Measurements from ENCODE around the gene JAK3.

Gene JAK3

DNA sequence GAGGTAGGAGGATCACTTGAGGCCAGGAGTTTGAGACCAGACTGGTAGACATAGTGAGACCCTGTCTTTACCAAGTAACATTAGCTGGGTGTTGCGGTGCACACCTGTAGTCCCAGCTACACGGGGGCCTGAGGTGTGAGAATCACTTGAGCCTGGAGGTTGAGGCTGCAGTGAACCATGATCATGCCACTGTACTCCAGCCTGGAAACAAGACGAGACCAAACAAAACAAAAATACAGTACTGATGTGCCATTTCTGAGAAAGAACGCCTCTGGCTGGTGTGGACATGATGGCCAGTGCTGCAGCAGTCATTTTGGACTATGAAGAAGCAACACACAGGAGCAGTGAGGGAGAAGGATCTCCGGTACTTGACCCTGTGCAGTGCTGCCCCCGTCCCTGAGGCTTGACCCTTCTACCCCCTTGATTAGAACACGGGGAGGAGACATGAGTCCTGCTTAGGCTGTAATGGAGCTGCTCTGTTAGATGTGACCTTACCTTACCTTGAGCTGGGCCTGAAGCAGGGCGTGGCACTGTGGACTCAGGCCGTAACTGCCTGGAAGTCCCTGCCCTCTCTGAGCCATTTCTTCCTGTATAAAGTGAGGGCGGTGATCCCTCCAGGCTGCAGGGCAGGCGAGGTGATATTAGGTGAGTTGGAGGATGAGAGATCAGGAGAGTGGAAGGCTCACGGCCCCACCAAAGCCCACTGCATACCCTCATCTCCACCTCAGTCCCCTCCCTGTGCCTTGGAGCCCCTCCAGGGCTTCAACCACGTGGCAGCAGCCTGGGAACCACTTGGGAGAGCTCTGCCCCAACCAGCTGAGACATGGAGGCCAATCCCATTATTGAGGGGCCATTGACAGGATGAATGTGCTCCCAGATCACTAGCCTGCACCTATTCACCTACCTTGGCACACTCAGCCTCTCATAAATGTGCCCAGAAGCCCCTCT is 17.9 kb upstream of the JAK3 start:
- no peak for DNase-seq

DNA sequence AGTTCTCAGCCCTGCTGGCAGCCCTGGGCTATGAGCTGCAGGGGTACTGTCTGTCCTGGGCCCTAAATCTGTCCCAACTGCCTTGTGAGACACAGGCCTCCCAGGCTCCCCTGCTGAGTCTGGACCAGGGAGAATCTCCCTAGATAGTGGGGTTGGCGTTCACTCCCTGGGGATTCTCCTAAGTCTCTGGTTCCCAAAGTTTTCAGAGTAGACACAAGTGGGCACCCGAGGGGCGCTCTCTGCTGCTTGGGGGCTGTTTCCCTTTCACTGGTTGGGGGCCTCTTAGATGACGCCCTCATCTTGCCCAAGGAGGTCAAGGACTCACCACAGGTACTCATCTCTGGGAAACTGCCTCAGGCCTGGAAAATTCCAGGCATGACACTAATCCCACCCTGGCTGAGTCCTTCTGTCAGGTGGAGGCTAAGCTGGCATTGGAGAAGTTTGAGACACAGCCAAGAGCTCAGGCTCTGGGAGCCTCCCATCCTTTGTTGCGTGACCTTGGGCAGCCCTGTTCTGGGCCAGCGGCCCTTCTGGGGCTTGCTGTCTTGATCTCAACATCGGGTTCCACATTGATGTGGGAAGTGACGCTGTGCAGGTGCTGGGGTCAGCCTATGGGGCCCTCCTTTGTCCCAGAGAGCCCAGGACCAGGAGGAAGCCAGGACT is 15.9 kb upstream of the JAK3 start:
- no peak for DNase-seq

DNA sequence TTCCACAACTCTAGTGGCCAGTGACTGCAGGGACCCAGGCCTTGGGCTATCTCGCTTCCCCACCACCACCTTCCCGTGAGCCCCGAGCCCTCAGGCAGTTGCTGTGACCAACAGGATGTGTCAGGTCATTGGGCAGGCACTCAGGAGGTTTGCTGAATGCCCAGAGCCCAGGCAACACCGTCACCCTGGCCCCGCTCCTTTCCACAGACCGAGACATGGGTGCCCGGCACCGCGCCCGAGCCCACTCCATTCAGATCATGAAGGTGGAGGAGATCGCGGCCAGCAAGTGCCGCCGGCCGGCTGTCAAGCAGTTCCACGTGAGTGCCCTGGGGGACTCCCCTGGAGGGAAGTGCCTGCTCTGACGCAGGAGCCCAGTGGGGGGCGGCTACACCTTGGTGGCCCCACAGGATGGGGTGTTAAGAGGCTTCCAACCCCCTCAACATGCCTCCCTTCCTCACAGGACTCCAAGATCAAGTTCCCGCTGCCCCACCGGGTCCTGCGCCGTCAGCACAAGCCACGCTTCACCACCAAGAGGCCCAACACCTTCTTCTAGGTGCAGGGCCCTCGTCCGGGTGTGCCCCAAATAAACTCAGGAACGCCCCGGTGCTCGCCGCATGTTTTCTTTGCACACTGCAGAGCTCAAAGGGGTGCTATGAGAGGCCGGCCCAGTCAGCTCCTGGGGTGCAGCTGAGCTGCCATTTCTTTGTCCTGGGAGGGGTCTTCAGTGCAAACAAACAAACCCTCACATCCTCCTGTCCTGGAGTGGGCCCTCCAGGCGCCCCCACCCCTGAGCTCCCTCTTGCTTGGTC is 15.1 kb upstream of the JAK3 start:
- no peak for DNase-seq

DNA sequence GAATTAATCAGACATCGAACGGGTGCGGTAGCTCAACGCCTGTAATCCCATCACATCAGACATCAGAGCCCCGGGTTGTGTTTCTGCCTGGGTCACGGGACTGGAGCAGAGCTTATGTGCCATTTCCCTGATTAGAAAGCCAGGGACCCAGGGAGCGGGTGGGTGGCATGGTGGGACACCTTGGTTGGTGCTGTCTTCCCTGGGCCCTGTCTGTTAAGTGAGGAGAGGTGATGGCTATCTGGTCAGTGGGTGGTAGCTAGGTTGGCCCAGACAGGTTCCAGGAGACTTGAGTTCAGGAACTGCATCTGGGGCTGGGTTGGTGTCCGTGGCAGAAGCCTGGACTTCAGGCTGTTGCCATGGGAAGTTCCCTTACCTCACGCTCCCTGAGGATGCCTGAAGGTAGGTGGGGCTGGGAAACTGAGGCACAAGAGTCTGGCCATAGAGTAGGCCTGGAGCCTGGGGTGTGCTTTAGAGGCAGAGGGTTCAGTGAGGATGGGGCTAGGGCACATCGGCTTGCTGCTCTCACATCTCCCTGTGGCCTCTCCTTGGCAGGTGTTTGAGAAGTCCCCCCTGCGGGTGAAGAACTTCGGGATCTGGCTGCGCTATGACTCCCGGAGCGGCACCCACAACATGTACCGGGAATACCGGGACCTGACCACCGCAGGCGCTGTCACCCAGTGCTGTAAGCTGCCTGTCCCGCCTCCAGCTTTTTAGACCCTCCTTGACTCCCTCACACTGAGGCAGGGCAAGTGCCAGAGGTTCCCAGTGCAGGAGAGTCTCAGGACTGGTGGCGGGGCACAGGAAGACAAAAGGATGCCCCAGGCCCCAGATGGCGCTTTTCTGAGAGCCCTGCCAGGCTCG is 14.0 kb upstream of the JAK3 start:
- DNase-seq, result no peak

DNA sequence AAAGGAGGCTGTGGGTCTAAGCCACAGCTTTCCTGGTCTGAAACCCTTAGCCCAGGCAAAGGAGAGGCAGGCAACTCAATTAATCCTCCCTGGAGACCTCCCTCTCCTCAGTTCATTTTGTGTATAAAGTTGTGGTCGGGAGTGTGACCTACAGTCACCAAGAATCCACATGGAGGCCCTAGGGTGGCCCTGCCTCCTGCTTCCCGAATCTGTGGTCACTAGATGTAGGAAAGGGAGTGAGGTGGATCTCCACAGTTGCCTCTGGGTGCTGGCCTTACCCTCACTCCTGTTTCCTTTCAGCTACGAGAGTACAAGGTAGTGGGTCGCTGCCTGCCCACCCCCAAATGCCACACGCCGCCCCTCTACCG is 13.2 kb upstream of the JAK3 start:
- no peak for DNase-seq

DNA sequence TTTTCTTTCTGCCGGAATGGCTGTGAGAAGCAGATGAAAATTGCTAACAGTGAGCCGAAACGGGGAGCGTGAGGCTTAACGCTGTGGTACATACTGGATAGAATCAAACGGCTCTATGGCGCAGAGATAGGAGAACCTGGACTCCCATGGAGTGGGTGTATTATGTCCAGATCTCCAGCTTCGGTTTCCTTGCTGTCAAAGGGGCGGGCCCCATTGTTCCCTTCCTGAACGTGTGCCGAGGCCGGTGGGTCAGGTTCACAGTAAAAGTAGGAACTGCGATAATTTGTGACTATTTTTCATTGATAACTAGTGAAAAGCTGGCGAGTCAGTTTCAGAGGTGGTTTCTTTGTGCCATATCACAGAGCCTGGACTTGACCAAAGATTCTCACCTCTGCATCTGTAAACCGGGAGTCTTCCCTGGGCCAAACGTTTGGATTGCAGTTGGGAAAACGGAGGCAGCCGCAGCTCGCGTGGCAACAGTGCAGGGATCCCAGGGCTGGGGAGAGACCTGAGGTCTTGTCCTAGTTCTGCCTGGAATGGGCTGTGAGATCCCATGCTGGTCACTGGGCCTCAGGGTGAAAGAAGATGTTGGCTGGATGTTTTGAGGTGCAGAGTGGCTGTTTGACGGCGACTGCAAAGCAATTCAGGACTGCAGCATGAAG is 12.7 kb upstream of the JAK3 start:
- DNase-seq, result no peak

DNA sequence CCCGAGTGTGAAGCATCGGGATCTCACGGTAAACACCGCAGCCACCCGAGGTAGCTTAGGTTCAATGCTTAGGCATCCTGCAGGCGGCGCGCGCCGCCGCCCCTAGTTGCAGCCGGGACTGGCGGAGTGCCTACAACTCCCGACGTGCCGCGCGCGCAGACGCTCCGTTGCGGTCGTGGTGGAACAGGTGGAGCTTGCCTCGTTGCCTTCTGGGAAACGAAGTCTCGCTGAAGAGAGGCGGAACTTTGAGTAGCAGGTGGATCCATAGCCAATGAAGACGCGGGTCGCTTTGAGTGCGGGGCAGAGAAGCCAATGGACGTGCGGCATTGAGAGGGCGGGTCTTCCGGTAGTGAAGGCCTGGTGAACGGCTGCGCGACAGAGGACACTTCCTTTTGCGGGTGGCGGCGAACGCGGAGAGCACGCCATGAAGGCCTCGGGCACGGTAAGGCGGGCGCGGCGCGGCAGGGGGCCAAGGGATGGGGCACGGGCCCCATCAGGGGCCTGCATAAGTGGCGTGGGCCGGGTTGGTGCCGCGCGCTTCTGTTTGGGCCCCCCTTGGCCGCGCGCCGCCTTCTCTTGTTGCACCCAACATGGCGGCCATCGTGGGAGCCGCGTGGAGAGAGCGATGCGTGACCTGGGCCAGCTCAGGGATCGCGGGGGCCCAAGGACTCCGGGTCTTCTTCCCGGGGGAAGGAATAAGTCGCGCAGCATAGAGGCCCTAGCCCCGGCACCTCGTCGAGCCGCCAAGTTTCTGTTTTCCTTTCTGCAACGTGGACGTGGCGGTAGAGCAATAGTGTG is 11.9 kb upstream of the JAK3 start, which contains the start of gene RPL18A:
Gene RPL18A (plus strand): TSS at position 378 of the 798 bp plus-strand sequence. CDS start 47 bp downstream, at position 425.
- DNase-seq, result peak; percentile 100

DNA sequence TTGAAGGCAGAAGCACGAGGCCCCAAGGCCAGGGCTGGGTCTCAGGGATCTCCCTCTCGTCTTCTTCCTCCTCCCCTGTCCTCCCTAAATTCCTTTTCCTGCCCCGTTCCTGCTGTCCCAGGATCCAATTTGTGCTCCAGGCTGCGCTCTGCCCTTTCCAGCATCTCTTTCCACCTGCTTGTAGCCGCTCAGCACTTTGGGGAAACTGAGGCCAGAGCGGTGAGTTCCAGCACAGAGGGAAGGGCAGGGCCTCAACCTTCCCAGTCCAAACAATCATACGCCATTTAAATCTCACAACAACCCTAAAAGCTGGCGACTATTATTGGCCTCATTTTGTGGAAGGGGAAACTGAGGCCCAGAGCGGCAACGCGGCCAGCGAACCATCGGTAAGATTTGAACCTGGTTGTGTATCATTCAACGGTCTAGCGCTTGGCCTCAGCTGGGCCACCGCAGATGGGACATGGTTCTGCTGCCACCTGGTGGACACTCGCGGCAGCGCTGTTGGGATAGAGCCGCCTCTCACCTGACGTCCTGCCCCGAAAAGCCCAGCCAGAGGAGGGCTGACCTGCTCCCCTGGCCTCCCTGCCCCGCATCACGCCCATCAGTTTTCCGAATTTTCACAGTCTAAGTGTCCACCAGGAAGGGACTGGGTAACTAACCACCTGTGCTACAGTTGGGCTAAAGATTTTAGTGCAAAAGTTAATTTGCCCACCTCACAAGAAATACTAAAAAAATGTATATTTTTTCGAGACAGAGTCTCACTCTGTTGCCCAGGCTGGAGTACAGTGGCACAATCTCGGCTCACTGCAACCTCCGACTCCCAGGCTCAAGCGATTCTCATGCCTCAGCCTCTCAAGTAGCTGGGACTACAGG is 7.7 kb upstream of the JAK3 start:
- peak; percentile 93 for DNase-seq

DNA sequence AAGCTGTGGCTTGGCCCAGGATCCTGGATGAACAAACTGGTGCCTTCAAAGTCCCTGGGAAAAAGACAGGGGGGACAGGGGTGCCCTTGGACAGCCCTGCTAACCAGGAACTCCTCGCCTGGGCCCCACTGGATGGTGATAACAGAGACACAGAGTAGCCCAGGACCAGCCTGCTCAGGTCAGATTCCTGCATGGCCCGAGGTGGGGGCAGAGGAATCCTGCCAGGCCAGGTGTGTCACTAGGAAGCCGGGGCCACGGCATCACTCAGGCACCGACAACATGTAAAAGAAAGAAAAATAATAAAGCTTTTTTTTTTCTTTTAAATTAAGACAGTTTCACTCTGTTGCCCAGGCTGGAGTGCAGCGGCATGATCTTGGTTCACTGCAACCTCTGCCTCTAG is 6.3 kb upstream of the JAK3 start:
- no peak for DNase-seq

DNA sequence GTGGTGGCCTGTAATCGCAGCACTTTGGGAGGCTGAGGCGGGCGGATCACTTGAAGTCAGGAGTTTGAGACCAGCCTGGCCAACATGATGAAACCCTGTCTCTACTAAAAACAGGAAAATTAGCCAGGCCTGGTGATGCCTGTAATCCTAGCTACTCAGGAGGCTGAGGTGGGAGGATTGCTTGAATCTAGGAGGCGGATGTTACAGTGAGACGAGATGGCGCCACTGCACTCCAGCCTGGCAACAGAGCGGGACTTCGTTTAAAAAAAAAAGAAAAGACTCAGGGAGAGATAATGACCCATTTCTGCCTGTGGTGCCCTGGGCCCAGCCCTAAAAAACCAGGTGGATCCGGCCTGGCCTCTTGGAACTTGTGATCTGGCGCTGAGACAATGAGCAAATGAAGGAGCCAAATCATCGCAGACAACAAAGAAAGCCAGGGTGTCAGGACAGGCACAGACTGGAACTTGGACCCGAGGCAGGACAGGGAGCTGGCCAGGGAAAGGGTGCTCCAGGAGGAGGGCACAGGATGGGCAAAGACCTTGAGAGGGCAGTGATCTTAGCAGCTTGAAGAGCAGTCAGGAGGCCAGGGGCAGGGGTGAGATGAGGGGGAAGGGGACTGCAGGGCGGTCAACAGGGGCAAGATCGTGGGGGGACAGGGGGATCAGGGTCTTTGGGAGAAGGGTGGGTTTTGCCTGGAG is 962 bp upstream of the JAK3 start:
- DNase-seq, result no peak

DNA sequence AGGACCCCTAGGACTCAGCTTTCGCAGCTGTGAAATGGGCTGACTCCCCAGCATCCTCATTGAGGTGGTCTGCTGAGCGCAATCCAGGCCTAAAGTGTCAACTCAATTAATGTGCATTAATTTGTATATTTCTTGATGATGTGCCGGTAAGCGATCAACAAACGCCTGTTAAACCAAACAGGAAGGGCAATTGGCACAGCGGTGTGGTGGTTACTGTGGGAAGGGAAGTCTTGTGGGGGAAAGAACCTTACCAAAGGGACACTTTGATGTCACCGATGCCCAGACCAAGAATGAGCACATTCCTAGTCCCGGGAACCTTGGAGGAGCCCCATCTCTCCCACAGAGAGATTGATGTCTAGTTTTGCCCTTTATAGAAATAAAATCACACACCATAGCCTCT is 1.6 kb downstream of the JAK3 start:
- peak; percentile 64 for DNase-seq

DNA sequence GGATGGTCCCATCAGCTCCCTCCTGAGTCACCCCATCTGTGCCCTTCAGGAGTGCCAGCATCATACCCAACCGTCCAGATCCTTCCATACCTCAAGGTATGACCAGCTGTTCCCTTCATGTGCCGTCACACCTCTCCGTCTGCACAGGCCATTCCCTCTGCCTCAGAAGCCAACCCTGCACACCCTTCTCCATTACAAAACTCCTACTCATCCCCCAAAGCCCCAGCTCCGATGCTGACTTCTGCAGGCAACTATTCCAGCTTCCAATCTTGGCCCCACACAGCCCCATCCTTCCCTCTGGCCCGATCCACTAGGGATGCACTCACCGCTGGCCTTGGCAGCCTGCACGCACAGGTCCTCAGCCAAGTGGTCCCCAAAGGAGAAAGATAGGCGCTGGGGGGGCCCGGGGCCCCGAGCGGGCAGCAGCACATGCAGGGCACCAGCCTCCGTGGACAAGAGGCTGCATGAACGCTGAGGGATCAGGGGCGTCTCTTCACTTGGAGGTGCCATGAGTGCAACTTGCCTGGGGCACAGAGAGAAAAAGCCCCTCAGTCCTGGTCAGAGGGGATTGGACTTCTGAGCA is 3.8 kb downstream of the JAK3 start:
- no peak for DNase-seq

DNA sequence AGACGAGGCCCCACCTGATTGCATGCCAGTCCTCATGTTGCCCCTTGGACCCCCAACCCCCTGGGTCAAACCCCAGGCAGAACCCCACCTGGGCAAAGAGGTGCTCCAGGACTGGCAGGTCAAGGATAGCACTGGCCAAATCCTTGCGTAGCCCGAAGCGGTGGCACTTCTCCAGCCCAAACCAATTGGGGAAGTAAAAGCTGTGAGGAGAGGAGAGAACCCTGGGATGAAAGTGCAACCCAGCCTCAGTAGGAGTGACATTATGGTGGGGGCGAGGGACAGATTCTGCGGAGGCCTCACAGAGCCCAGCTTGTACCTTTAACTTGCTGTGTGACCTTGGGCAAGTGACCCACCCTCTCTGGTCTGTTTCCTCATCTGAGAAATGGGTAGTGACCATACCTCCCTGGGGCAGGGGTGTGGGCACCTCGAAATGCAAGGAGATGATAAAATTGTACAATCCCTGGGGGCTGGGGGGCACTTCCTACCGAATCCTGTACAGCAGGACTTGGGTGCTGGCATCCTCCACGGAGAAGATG is 4.4 kb downstream of the JAK3 start:
- no peak for DNase-seq

DNA sequence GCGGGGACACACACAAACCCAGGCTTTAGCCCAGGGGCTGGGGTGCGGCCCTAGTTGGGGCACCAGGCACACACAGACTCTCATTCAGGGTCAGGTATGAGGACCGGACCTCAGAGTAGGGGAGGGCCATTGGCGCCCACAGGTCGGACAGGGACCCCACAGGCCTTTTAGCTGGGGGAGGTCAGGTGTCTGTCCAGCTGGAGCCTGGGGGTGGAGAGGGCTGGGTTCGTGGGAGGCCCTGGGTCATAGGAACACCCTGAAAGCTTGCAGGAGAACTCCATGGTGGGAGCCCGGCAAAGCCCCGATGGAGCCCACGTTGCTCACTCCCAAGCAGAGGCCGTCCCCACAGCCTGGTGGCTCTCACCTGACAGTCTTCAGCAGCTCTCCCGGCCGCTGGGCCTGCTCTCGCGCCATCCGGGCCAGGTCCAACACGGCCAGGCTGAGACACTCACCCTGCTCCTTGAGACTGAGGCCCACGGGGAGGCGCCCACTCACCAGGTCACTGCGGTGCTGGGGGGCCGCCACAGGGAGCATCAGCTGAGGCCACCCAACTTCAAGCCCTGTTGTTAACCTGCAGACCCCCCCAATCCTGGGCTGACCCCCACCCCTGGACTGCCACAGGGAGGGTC is 5.0 kb downstream of the JAK3 start:
- no peak for DNase-seq

DNA sequence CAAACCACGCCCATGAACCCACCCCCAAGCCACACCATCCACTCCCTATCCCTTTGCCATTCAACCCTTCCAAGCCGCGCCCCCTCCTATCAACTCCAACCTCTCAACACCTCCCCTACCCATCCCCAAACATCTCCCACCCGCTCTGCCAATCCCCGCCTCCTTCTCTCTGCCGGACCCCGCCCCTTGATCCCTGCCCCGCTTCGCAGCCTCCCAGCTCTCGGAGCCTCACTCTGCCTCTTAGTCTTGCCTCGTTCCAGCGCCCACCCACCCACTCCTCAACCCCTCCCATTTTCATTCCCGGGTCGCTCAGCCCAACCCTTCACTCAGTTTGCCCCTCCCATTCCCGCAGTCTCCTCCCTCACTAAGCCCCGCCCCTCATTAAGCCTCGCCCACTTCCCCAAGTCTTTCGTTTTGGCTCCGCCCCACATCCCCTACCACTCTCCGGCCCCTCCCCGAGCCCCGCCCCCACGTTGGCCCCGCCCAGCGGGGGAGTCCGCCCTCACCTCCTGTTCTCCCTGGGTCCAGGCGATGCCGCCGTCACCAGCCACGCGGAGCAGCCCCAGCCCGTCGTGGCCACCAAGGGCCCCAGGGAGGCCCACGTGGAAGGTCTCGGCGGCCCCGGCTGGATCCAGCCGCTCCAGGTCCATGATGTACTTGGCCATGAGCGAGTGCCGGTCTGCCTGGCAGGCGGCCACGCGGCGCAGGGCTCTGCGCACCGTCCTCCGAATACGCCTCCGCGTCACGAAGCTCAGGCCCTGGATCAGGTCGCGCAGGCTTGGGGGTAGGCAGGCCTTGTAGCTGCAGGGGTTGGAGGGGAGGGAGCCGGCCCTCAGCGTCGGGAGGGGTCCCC is 5.7 kb downstream of the JAK3 start:
- peak; percentile 71 for DNase-seq

DNA sequence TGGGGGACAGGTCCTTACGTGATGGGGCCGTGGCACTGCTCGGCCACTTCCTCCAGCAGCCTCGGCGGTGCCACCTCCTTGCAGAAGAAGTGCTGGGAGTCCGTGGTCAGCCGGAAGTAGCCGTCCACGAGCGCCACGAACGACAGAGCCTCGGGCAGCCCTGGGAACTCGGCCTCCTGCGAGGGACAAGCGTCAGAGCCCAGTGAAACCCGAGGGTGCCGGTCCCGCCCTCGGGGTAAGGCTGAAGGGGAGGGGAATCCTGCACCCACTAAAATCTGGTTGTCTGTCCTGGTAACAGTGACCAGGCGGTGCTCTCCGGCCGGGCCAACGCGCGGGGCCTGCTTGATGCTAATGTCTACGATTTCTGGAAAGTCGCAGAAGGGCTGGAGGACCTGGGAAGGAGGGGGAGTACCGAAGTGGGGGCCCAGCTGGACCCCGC is 6.4 kb downstream of the JAK3 start:
- DNase-seq, result no peak

DNA sequence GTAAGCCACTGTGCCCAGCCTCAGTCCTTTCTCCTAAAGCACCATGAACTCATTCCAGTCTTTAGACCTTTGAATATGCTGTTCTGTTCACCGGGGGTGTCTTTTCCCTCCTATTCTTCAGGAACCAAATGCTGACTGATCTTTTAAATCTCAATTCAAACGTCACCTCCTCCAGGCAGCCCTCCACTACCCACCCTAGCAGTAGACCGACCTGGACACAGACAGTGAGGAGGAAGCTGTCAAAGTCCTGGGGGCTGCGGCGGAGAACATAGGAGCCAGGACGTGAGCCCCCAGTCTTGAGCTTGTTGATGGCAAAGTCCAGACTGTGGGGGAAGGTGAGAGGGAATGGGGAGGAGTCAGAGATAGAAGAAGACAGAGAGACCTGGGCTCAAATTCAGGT is 7.8 kb downstream of the JAK3 start:
- no peak for DNase-seq
